Liver (tissue), 9 donors: ENCODE data around the gene USP33. TPM values are rescaled to one million over a fixed set of nuclear protein-coding genes. Genes with fewer than 3 reads are reported as not detected.

Experiments
- DNase-seq: peaks from one replicate; pipeline ENCODE4 v3.0.0-alpha.2; 2017; ENCODE audit warnings: low spot score
- H3K27ac ChIP-seq, 2 donors: one replicate each; pipeline ENCODE4 v1.7.0; 2013; ENCODE audit warnings: inconsistent platforms in 2 of 2, low read length in 2 of 2, control low read depth in 1 of 2, low read depth in 1 of 2, mild to moderate bottlenecking in 1 of 2
- H3K27me3 ChIP-seq, 4 donors: one replicate each; pipeline versions ENCODE4 v1.6.1 to v1.7.0; 2013; ENCODE audit warnings: low read length in 3 of 4, inconsistent platforms in 1 of 4, mild to moderate bottlenecking in 1 of 4, moderate library complexity in 1 of 4; ENCODE audit not compliant: control insufficient read depth in 4 of 4, insufficient read depth in 4 of 4
- H3K36me3 ChIP-seq, 4 donors: one replicate each; pipeline versions ENCODE4 v1.6.1 to v1.7.0; 2013; ENCODE audit warnings: low read length in 3 of 4, mild to moderate bottlenecking in 3 of 4, low read depth in 1 of 4, moderate library complexity in 1 of 4; ENCODE audit not compliant: control insufficient read depth in 4 of 4, insufficient read depth in 3 of 4
- H3K4me1 ChIP-seq, 4 donors: one replicate each; pipeline versions ENCODE4 v1.6.1 to v1.7.0; 2013; ENCODE audit warnings: low read length in 3 of 4, mild to moderate bottlenecking in 3 of 4, moderate library complexity in 1 of 4; ENCODE audit not compliant: control insufficient read depth in 4 of 4, insufficient read depth in 4 of 4
- H3K4me3 ChIP-seq, 3 donors: one replicate each; pipeline versions ENCODE4 v1.6.1 to v1.7.0; 2013; ENCODE audit warnings: low read length in 3 of 3, control low read depth in 1 of 3, low read depth in 1 of 3, mild to moderate bottlenecking in 1 of 3
- H3K9ac ChIP-seq, 2 donors: one replicate each; pipeline ENCODE4 v1.7.0; 2013; ENCODE audit warnings: low read length in 2 of 2, mild to moderate bottlenecking in 2 of 2, moderate library complexity in 2 of 2, control low read depth in 1 of 2, low read depth in 1 of 2
- H3K9me3 ChIP-seq, 4 donors: one replicate each; pipeline versions ENCODE4 v1.6.1 to v1.7.0; 2013; ENCODE audit warnings: low read length in 3 of 4; ENCODE audit not compliant: control insufficient read depth in 4 of 4
- EGR1 ChIP-seq, 2 donors: IDR thresholded peaks; 2 replicates each; pipeline ENCODE4 v1.6.1; 2016 to 2018; ENCODE audit warnings: antibody characterized with exemption in 2 of 2, low read depth in 2 of 2
- FOXA1 ChIP-seq: IDR thresholded peaks from 2 replicates; pipeline ENCODE4 v1.6.1; 2016; ENCODE audit warnings: antibody characterized with exemption
- FOXA2 ChIP-seq: IDR thresholded peaks from 2 replicates; pipeline ENCODE4 v1.6.1; 2016; ENCODE audit warnings: antibody characterized with exemption
- GABPA ChIP-seq, 2 donors: IDR thresholded peaks in 1 of 2; conservative IDR thresholded peaks in 1 of 2; 2 replicates each; pipeline ENCODE4 v1.6.1; 2016; ENCODE audit warnings: antibody characterized with exemption in 2 of 2, mild to moderate bottlenecking in 1 of 2, moderate library complexity in 1 of 2
- HNF4A ChIP-seq, 2 donors: conservative IDR thresholded peaks; 2 replicates each; pipeline ENCODE4 v1.6.1; 2016; ENCODE audit warnings: antibody characterized with exemption in 2 of 2, mild to moderate bottlenecking in 2 of 2
- HNF4G ChIP-seq: IDR thresholded peaks from 2 replicates; pipeline ENCODE4 v1.6.1; 2016; ENCODE audit warnings: antibody characterized with exemption
- JUND ChIP-seq, 2 donors: IDR thresholded peaks; 2 replicates each; pipeline ENCODE4 v1.6.1; 2016; ENCODE audit warnings: antibody characterized with exemption in 2 of 2
- NR2F2 ChIP-seq: IDR thresholded peaks from 2 replicates; pipeline ENCODE4 v1.6.1; 2016; ENCODE audit warnings: antibody characterized with exemption
- RAD21 ChIP-seq, 2 donors: IDR thresholded peaks; 2 replicates each; pipeline ENCODE4 v1.6.1; 2016; ENCODE audit warnings: antibody characterized with exemption in 2 of 2, mild to moderate bottlenecking in 2 of 2
- RXRA ChIP-seq, 2 donors: IDR thresholded peaks; 2 replicates each; pipeline ENCODE4 v1.6.1; 2017 to 2018; ENCODE audit warnings: antibody characterized with exemption in 2 of 2, mild to moderate bottlenecking in 1 of 2
- SP1 ChIP-seq: IDR thresholded peaks from 2 replicates; pipeline ENCODE4 v1.6.1; 2018; ENCODE audit warnings: antibody characterized with exemption, mild to moderate bottlenecking
- TAF1 ChIP-seq: conservative IDR thresholded peaks from 2 replicates; pipeline ENCODE4 v1.6.1; 2016; ENCODE audit warnings: antibody characterized with exemption, mild to moderate bottlenecking
- YY1 ChIP-seq: IDR thresholded peaks from 2 replicates; pipeline ENCODE4 v1.6.1; 2016; ENCODE audit warnings: antibody characterized with exemption, mild to moderate bottlenecking
- WGBS: extraction: QIAGEN DNeasy Blood & Tissue Kit; methylation state at CpG from one replicate; pipeline ENCODE4 v1.1.7; 2013; 5-methylcytosine and 5-hydroxymethylcytosine counted together
- polyA plus RNA-seq, 2 donors: library from polyadenylated mRNA; stranded (reverse) in 1 of 2; unstranded in 1 of 2; fragments of 200-250 nt in 1 of 2; fragments of >200 nt in 1 of 2; fragmentation: Nextera tagmentation in 1 of 2; extraction: Ambion mirVana in 1 of 2; gene quantifications; one replicate each; pipeline versions ENCODE4 v1.2.1 to v1.2.3, GENCODE V29; 2013 to 2015
- total RNA-seq, 2 donors: library from RNA; depleted of rRNA; stranded (reverse); fragments of >200 nt; gene quantifications; one replicate each; pipeline ENCODE4 v1.2.3, GENCODE V29; 2014
- TF ChIP-seq, protein P1 (sequence below): IDR thresholded peaks from 2 replicates; pipeline ENCODE4 v1.6.1; 2016; ENCODE audit warnings: antibody characterized with exemption, mild to moderate bottlenecking
- TF ChIP-seq, protein P2 (sequence below): fragments of 150-350 bp; IDR thresholded peaks from 2 replicates; pipeline ENCODE4 v1.5.1; 2017; ENCODE audit warnings: improper control_type of control experiment, low read depth, low read length; ENCODE audit not compliant: missing input control
- TF ChIP-seq, protein P3 (sequence below): IDR thresholded peaks from 2 replicates; pipeline ENCODE4 v1.6.1; 2016; ENCODE audit warnings: antibody characterized with exemption
- TF ChIP-seq, protein P4 (sequence below): IDR thresholded peaks from 2 replicates; pipeline ENCODE4 v1.6.1; 2016; ENCODE audit warnings: antibody characterized with exemption
- TF ChIP-seq, protein P5 (sequence below): IDR thresholded peaks from 2 replicates; pipeline ENCODE4 v1.6.1; 2016; ENCODE audit warnings: antibody characterized with exemption
- donor health status: healthy.
- donor health status: healthy.
- donor health status: healthy.
- donor health status: healthy.
- donor health status: healthy.

Gene USP33
- total and polyA plus RNA-seq, 4 donors, result 9.2 to 50.5 (median 28.3) TPM

DNA sequence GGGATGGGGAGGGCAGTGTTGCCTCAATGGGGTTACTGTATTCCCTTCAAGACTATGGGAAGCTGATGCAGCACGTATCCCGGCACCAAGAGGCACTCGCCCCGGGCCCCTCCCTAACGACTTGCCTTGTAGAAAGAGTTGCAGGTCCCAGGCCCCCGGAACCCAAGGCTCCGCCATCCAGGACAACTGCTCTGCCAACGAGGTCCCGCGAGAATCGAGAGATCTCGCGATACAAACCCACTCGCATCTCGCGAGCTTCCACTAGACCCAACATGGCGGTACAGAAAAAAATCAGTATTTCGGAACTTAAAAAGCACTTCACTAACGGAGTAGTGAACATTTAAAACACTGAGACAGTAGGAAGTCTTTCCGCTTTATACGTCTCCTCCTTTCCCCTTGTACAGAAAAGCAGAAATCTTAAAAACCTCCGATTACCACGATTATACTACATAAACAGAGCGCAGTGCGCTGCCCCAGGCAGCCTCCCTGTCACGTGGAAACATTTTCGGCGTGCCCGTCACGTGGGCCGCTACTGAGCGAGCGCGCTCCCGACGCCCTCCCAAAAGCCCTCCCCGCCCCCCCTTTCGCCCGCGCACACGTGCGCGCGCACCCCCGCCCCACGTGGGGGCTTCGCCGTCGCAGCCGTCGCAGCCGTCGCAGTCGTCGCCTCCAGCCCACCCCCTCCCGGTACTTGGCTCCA is 77.0 kb downstream of the USP33 start, which contains the start of gene ZZZ3 (continued):
- TF ChIP-seq, protein P1, sequence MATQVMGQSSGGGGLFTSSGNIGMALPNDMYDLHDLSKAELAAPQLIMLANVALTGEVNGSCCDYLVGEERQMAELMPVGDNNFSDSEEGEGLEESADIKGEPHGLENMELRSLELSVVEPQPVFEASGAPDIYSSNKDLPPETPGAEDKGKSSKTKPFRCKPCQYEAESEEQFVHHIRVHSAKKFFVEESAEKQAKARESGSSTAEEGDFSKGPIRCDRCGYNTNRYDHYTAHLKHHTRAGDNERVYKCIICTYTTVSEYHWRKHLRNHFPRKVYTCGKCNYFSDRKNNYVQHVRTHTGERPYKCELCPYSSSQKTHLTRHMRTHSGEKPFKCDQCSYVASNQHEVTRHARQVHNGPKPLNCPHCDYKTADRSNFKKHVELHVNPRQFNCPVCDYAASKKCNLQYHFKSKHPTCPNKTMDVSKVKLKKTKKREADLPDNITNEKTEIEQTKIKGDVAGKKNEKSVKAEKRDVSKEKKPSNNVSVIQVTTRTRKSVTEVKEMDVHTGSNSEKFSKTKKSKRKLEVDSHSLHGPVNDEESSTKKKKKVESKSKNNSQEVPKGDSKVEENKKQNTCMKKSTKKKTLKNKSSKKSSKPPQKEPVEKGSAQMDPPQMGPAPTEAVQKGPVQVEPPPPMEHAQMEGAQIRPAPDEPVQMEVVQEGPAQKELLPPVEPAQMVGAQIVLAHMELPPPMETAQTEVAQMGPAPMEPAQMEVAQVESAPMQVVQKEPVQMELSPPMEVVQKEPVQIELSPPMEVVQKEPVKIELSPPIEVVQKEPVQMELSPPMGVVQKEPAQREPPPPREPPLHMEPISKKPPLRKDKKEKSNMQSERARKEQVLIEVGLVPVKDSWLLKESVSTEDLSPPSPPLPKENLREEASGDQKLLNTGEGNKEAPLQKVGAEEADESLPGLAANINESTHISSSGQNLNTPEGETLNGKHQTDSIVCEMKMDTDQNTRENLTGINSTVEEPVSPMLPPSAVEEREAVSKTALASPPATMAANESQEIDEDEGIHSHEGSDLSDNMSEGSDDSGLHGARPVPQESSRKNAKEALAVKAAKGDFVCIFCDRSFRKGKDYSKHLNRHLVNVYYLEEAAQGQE, result peak; percentile 41
- TF ChIP-seq SP1, result no peak
- TF ChIP-seq, protein P2, sequence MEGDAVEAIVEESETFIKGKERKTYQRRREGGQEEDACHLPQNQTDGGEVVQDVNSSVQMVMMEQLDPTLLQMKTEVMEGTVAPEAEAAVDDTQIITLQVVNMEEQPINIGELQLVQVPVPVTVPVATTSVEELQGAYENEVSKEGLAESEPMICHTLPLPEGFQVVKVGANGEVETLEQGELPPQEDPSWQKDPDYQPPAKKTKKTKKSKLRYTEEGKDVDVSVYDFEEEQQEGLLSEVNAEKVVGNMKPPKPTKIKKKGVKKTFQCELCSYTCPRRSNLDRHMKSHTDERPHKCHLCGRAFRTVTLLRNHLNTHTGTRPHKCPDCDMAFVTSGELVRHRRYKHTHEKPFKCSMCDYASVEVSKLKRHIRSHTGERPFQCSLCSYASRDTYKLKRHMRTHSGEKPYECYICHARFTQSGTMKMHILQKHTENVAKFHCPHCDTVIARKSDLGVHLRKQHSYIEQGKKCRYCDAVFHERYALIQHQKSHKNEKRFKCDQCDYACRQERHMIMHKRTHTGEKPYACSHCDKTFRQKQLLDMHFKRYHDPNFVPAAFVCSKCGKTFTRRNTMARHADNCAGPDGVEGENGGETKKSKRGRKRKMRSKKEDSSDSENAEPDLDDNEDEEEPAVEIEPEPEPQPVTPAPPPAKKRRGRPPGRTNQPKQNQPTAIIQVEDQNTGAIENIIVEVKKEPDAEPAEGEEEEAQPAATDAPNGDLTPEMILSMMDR, result no peak

DNA sequence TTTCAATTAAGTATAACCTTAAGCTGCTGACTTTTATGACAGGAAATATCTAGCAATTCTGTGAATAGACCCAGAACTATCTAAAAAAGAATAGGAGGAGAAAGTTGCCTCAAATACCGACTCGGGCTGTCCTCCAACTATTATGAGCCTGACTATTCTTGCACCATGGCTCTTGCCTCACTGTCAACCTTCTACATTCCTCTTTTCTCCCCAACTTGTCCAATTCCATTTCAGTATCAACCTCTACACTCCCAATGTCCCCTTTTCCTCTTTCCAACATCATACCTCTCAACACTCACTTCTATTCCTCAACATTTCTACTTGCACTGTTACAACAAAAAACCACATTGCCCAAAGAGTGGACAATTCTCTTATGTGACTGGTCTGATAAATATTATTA is 79.5 kb downstream of the USP33 start:
- WGBS, result 53% methylated on average over 2 of the region's 2 CpGs
- TF ChIP-seq TAF1 (no peak), RXRA (IDR thresholded peaks at IDR 0.05) (no peak), YY1 (no peak), EGR1 (IDR thresholded peaks at IDR 0.05; ENCODE audit: low read depth in 2 of 2) (no peak), SP1 (no peak), FOXA1 (no peak), FOXA2 (no peak), GABPA (IDR thresholded peaks at IDR 0.05 in 1 of 2, conservative IDR thresholded peaks at IDR 0.05 in 1 of 2) (no peak), NR2F2 (no peak), HNF4G (no peak), HNF4A (conservative IDR thresholded peaks at IDR 0.05) (no peak), RAD21 (IDR thresholded peaks at IDR 0.05) (no peak), JUND (IDR thresholded peaks at IDR 0.05) (no peak)
- TF ChIP-seq, protein P1, result no peak
- TF ChIP-seq, protein P3, sequence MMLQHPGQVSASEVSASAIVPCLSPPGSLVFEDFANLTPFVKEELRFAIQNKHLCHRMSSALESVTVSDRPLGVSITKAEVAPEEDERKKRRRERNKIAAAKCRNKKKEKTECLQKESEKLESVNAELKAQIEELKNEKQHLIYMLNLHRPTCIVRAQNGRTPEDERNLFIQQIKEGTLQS, result no peak
- TF ChIP-seq, protein P2, result no peak
- TF ChIP-seq, protein P4, sequence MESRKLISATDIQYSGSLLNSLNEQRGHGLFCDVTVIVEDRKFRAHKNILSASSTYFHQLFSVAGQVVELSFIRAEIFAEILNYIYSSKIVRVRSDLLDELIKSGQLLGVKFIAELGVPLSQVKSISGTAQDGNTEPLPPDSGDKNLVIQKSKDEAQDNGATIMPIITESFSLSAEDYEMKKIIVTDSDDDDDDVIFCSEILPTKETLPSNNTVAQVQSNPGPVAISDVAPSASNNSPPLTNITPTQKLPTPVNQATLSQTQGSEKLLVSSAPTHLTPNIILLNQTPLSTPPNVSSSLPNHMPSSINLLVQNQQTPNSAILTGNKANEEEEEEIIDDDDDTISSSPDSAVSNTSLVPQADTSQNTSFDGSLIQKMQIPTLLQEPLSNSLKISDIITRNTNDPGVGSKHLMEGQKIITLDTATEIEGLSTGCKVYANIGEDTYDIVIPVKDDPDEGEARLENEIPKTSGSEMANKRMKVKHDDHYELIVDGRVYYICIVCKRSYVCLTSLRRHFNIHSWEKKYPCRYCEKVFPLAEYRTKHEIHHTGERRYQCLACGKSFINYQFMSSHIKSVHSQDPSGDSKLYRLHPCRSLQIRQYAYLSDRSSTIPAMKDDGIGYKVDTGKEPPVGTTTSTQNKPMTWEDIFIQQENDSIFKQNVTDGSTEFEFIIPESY, result no peak
- TF ChIP-seq, protein P5, sequence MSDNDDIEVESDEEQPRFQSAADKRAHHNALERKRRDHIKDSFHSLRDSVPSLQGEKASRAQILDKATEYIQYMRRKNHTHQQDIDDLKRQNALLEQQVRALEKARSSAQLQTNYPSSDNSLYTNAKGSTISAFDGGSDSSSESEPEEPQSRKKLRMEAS, result no peak
- peaks cover 10 to 51% (median 28%) of the 10 kb centered on the region in 4 donors for H3K4me1 ChIP-seq

More for the DNA sequence above, 79.5 kb downstream of the USP33 start:
- H3K9me3 ChIP-seq, result no peaks in the 10 kb centered on the region
- no peak overlapping the region for H3K4me3 ChIP-seq
- no peaks in the 10 kb centered on the region for H3K36me3 ChIP-seq
- H3K27me3 ChIP-seq, result no peaks in the 10 kb centered on the region
- DNase-seq, result no peak
- no peak overlapping the region for H3K27ac ChIP-seq
- H3K9ac ChIP-seq, result no peak overlapping the region
